IMR-90 (cell line): ENCODE measurements around the gene HVCN1.

Experiments
- BHLHE40 ChIP-seq: fragments of 150-350 bp; IDR thresholded peaks from 2 replicates; pipeline ENCODE4 v1.6.1; 2016; ENCODE audit warnings: mild to moderate bottlenecking, low read depth, low read length
- POLR2A ChIP-seq: IDR thresholded peaks from 2 replicates; pipeline ENCODE4 v1.6.1; 2012; ENCODE audit warnings: mild to moderate bottlenecking, low read depth, low read length
- TF ChIP-seq, protein P1 (sequence below): conservative IDR thresholded peaks from 2 replicates; pipeline ENCODE4 v1.5.1; 2012; ENCODE audit warnings: mild to moderate bottlenecking, low read depth, low read length, improper control_type of control experiment

DNA sequence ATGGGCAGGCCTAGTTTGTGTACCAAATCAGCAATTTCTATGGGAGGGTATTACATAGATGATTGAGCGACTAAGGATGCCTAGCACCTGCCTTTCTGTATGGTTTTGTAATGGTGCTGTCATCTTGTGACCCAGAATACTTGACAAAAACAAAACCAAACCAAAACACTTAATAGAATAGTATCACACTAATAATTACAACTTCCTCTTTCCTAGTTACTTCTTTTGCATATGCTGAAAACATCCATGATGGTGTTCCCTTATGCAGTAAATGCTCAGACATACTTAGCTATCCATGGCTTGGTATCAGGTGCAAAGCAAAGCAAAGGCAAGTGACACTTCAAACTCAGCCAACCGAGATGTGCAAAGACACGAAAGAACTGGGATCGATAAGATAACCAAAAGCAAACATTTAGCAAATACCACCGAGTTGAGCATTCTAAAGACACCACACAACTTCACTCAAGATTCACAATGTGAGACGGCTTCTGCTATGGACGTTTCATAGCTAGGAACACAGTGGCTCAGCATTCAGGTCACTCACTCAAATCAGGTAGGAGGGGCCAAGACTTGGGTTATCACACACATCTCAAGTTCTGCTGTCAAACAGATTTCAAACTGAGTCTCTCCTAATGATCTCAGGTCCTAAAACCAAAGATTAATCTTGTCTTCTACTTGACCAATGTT, 29.4 kb upstream of the HVCN1 start:
- TF ChIP-seq, protein P1, sequence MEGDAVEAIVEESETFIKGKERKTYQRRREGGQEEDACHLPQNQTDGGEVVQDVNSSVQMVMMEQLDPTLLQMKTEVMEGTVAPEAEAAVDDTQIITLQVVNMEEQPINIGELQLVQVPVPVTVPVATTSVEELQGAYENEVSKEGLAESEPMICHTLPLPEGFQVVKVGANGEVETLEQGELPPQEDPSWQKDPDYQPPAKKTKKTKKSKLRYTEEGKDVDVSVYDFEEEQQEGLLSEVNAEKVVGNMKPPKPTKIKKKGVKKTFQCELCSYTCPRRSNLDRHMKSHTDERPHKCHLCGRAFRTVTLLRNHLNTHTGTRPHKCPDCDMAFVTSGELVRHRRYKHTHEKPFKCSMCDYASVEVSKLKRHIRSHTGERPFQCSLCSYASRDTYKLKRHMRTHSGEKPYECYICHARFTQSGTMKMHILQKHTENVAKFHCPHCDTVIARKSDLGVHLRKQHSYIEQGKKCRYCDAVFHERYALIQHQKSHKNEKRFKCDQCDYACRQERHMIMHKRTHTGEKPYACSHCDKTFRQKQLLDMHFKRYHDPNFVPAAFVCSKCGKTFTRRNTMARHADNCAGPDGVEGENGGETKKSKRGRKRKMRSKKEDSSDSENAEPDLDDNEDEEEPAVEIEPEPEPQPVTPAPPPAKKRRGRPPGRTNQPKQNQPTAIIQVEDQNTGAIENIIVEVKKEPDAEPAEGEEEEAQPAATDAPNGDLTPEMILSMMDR = no peak
- TF ChIP-seq POLR2A = no peak
- no peak for TF ChIP-seq BHLHE40
